ENCODE data around the gene FAM78B.

The FAM78B gene

DNA sequence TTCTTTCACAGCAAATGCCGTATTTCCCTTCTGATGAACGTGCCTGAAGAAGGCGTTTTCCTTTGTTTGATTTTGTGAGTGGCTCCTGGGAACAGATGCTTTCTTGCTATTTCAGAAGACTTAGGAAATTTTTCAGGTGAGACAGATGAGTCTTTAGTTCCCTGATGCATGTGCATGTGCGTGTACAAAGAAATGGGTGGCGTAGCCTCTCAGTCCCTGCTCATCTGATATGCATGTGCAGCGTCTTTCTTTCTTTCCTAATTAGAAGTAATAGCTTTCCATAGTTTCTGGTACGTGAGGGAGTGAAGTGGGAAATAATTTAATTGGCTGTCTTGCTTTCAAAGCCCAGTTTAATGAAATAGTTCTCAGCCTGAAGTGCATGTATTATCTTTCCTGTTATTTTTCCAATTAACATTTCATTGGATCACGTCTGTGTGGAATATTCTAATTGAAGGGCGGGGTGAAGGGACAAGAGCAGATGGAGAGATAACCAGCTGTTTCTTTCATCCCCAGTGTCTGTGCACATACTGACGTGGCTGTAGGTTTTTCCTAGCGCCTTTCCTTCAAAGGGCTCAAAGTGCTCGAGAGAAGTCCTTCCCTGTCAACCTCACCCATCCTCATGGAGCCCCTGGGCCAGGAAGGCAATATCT lies 104.3 kb downstream of the FAM78B start:
- Histone ChIP-seq H3K27me3 (no peaks in the 10 kb centered on the region), H3K4me1 (peaks cover 0 to 20% (median 13%) of the 10 kb centered on the region in 4 donors), H3K27ac (no peak overlapping the region), H3K9me3 (no peaks in the 10 kb centered on the region), H3K36me3 (no peaks in the 10 kb centered on the region), H3K4me3 (no peak overlapping the region)
- TF ChIP-seq, protein P1, sequence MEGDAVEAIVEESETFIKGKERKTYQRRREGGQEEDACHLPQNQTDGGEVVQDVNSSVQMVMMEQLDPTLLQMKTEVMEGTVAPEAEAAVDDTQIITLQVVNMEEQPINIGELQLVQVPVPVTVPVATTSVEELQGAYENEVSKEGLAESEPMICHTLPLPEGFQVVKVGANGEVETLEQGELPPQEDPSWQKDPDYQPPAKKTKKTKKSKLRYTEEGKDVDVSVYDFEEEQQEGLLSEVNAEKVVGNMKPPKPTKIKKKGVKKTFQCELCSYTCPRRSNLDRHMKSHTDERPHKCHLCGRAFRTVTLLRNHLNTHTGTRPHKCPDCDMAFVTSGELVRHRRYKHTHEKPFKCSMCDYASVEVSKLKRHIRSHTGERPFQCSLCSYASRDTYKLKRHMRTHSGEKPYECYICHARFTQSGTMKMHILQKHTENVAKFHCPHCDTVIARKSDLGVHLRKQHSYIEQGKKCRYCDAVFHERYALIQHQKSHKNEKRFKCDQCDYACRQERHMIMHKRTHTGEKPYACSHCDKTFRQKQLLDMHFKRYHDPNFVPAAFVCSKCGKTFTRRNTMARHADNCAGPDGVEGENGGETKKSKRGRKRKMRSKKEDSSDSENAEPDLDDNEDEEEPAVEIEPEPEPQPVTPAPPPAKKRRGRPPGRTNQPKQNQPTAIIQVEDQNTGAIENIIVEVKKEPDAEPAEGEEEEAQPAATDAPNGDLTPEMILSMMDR (IDR thresholded peaks at IDR 0.05), result no peak
- DNase-seq, result no peak
- intact Hi-C loops (cut with DNase I; ENCODE audit: low total_unique reads), result no loop called here

DNA sequence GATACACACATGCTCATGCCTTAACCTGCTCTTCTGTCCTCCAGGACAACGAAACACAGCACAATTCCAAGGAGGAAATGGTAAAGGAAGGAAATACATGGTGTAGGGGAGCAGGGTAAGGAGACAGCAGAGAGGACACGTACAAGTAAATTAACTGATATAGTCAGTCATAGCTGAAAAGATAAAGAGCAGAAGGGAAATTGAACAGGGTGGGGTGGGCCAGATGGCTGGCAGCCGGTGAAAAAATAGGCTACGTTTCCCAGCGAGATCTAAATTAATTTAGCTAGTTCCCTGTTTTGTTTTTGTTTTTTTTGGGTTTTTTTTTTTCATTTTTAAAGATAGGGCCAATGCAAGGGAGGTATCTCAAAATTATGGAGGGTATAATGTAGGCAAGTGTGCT lies 109.2 kb downstream of the FAM78B start:
- intact Hi-C loops (cut with DNase I; ENCODE audit: low total_unique reads), result no loop called here
- no peak for DNase-seq
- no peaks in the 10 kb centered on the region for H3K36me3 ChIP-seq
- H3K27ac ChIP-seq, result no peak overlapping the region
- no peak overlapping the region for H3K4me3 ChIP-seq
- H3K4me1 ChIP-seq, result no peaks in the 10 kb centered on the region
- peaks cover 0 to 4% of the 10 kb centered on the region in 2 donors for H3K27me3 ChIP-seq
- no peaks in the 10 kb centered on the region for H3K9me3 ChIP-seq
- TF ChIP-seq, protein P1 (IDR thresholded peaks at IDR 0.05), result no peak

DNA sequence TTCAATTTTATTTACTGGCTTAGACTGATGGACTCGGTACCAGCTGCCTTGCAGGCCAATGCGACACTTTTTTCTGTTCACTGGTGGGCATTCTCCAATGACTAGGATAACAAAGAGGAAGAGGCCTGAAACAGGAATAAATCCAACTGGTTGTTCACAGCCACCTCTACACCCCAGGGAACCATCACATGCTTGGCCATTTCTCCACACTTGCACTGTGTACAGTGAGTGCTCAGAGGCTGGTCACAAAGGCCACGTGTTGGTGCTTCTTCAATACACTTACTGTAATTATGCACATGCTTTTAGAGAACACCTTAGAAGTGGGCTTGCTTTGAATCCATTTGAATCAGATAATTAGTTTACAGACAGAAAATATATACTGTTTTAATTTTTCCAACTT lies 113.4 kb downstream of the FAM78B start:
- DNase-seq, result no peak
- H3K36me3 ChIP-seq, result no peaks in the 10 kb centered on the region
- peaks cover 0 to 12% of the 10 kb centered on the region in 2 donors for H3K27me3 ChIP-seq
- H3K4me1 ChIP-seq, result no peaks in the 10 kb centered on the region
- TF ChIP-seq, protein P1 (IDR thresholded peaks at IDR 0.05), result no peak
- no peak overlapping the region for H3K27ac ChIP-seq
- intact Hi-C loops (cut with DNase I; ENCODE audit: low total_unique reads), result no loop called here
- H3K4me3 ChIP-seq, result no peak overlapping the region
- no peaks in the 10 kb centered on the region for H3K9me3 ChIP-seq

DNA sequence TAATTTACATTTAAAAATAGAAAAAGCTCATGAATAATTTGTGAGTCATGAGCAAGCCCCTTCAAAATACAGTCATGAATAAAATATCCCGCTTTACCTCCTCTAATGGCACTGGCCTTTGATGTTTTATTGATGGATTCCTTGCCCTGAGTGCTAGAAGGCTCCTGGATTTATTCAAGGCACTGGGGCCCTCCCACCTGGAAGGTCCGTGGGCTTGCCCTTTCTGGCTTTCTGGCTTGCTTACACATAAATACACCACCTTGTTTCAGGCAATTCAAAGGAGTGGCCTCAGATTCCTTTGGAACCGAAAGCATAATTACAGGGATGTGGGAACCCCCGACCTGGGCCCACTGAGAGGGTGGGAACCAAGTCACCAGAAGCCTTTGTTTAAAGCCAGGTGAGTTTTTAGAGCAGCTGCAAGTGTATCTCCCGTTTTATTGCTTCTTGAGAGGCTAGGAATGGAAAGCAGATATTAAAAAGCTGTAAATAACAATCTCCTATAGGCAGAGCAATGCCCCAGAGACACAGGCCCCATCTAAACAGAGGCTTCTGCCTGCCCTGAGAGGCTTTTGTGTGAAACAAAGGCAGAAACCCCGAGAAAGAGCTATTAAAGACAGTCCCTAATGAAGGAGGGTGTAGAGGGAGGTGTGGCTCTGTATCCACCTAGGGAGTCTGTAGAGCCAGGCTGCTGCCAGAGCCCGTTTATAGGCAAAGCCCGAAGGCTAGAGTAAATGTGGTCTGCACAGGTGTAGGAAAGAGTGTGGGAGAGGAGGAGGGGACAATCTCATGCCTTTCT lies 126.4 kb downstream of the FAM78B start:
- Histone ChIP-seq H3K27ac (no peak overlapping the region), H3K4me3 (no peak overlapping the region), H3K36me3 (no peaks in the 10 kb centered on the region), H3K27me3 (peaks cover 0 to 4% of the 10 kb centered on the region in 2 donors), H3K4me1 (no peaks in the 10 kb centered on the region), H3K9me3 (no peaks in the 10 kb centered on the region)
- TF ChIP-seq, protein P1 (IDR thresholded peaks at IDR 0.05), result no peak
- DNase-seq, result no peak
- intact Hi-C loops (cut with DNase I; ENCODE audit: low total_unique reads), result no loop called here

DNA sequence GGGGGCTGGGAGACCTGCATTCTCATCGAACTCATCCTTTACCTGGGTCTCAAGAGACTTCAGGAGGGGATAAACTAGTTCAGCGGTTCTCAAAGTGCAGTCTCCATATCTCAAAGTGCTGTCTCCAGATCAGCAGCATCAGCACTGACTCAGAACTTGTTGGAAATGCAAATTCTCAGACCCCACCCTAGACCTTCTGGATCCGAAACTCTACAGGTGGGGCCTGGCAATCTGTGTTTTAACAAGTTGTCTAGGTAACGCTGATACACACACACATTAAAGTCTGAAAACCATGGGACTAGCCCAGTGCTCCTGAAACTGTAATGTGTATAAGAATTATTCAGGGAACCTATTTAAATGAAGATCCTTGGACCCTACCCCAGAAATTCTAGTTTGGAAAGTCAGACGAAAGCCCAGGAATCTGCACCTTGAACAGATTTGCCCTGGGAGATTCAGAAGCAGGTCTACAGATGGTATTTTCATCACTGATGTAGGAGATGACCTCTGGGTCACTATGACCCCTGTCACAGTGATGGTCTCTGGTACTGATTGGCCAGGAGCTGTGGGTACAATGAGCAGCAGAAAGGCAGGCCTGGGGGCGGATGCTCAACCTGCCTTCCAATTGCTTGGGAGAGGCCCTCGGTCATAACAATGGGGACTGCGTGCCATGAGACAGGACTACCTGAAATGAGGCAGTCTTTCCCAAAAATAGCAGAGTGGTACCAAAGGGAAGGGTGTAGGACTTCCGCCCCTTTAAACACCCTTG lies 127.2 kb downstream of the FAM78B start:
- Histone ChIP-seq H3K9me3 (no peaks in the 10 kb centered on the region), H3K36me3 (no peaks in the 10 kb centered on the region), H3K27me3 (peaks cover 0 to 4% of the 10 kb centered on the region in 2 donors), H3K4me3 (no peak overlapping the region), H3K27ac (no peak overlapping the region), H3K4me1 (no peaks in the 10 kb centered on the region)
- intact Hi-C loops (cut with DNase I; ENCODE audit: low total_unique reads), result no loop called here
- TF ChIP-seq, protein P1 (IDR thresholded peaks at IDR 0.05), result no peak
- no peak for DNase-seq

Data from tibial artery (tissue), 4 donors.